ENCODE results near the gene DGKA.
A peak's percentile ranks its signal among the peaks of the same experiment; 100 is the strongest.

DGKA gene

GRCh38 chr12:55931780-55932550, 1.0 kb downstream of the DGKA start:
- DNase-seq, result peak in 2 of 6 experiments; percentile 20 to 45

GRCh38 chr12:55932551-55932910, 1.6 kb downstream of the DGKA start:
- peak in 5 of 6 experiments; percentile 23 to 68 (median 49) for DNase-seq

GRCh38 chr12:55933169-55933798, 2.3 kb downstream of the DGKA start:
- no peak for DNase-seq

- no peak for DNase-seq
Measured at GRCh38 chr12:55933799-55934742, 3.1 kb downstream of the DGKA start.

DNA sequence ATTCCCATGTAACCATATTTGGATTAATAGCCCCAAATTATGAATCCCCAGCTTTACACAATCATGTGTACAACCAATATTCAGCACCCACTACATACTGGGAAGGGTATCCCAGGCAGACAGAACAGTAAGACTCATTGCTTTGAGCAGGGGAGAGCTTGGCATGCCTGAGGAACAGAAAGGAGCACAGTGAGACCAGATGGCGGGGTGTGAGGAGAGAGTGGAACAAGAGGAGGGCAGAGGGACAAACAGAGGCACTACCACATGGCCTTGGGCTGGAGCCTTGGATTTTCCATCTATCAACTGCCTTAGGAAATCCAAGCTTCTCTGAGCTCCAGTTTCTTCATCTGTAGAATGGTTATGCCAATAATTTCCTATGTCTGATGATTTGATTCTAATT, 3.8 kb downstream of the DGKA start:
- no peak for DNase-seq

- peak in 4 of 6 experiments; percentile 12 to 36 (median 26) for DNase-seq
Measured at GRCh38 chr12:55935738-55936151, 4.8 kb downstream of the DGKA start.

DNA sequence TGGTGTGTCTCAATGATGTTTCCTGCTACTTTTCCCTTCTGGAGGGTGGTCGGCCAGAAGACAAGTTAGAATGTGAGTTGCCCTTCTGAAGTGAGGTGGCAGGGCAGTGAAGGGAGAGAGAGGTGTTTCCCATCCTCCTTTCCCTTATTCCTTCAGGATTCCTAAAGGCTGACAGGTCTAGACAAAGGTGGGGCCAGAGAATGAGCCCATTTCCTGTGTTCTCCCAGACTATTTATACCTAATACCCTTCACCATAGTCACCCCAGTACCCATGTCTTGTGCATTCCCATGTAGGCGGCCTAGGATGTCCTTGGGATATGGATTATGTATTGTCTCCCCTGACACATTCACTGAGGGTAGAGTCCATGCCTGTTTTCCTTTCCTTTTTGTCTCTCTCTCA, 7.0 kb downstream of the DGKA start:
- no peak for DNase-seq

DNA sequence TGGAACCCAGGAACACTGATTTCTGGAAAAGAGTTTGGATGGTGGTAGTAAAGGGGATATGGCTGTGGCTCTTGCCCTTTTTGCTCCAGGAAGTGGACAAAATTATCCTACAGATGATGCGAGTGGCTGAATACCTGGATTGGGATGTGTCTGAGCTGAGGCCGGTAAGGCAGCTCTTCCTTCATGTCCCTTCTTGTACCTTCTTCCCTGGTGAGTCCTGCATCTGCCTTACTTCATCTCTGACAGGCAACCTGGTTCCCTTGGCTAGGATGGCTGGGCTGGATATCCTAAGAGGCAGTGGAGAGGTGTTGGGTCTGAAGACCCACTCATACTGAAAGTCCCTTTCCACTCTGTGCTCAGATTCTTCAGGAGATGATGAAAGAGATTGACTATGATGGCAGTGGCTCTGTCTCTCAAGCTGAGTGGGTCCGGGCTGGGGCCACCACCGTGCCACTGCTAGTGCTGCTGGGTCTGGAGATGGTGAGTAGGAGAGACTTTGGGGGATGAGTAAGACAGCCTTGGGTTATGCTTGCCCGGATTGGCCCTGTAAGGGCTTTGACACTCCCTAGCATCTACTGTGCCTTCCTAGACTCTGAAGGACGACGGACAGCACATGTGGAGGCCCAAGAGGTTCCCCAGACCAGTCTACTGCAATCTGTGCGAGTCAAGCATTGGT, 8.0 kb downstream of the DGKA start:
- DNase-seq, result no peak

DNA sequence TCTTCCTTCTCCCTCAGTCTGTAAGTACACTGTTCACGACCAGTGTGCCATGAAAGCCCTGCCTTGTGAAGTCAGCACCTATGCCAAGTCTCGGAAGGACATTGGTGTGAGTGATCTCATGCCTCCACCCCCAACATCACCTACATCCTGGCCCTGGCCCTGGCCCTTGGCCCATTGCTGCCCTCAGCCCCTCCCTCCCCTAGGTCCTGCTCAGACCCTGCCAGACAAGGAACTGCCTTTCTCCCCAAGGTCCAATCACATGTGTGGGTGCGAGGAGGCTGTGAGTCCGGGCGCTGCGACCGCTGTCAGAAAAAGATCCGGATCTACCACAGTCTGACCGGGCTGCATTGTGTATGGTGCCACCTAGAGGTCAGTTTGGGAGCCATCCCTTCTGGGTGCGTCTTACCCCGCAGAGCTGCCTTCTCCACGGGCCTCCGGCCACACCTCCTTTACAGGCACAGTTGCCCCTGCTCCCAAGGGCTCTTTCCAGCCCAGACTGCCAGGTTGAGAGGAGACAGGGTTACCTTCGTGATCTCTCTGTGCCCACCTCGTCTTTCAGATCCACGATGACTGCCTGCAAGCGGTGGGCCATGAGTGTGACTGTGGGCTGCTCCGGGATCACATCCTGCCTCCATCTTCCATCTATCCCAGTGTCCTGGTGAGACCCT, 9.2 kb downstream of the DGKA start:
- DNase-seq, result peak; percentile 71 to 89 (median 78)

- no peak for DNase-seq
Measured at GRCh38 chr12:55942055-55942454, 11.1 kb downstream of the DGKA start.

GRCh38 chr12:55942577-55943136, 11.7 kb downstream of the DGKA start:
- no peak for DNase-seq

- no peak for DNase-seq
Measured at GRCh38 chr12:55946553-55946952, 15.6 kb downstream of the DGKA start.

DNA sequence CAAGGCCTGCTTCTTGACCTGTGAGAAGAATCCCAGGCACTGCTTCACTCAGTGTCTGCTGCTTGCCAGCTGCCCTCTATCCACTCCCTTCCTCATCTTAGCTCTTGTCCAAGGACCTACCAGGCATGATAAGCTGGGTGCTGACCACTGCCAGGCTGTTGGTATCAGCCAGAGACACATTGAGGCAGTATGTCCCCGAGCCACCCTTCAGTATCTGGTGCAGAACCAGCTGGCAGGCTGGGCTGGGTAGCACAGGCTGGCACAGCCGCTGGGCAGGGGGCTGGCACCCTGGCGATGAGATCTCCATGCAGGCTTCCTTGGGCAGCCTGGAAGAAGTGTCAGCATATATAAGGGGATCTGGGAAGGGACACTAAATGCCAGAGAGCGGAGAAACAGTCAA, 24.4 kb downstream of the DGKA start:
- peak in 1 of 6 experiments; percentile 47 for DNase-seq

- DNase-seq, result peak in 5 of 6 experiments; percentile 10 to 47 (median 29)
Measured at GRCh38 chr12:55955800-55956508, 25.0 kb downstream of the DGKA start.

GRCh38 chr12:55957106-55957859, 26.3 kb downstream of the DGKA start:
- DNase-seq, result peak in 1 of 6 experiments; percentile 19

DNA sequence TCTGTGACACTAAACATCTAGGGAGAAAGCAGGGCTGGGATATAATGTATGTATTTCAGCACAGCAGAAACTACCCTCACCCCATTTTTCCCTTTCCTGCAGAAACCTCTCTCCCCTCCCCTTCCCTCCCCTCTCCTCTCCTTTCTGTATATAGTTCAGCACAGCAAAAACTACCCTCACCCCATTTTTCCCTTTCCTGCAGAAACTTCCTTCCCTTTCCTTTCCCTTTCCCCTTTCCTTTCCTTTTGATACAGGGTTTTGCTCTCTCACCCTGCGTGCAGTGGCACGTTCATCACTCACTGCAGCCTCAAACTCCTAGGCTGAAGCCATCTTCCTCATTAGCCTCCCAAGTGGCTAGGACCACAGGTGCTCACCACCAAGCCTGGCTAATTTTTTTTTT, 32.8 kb downstream of the DGKA start:
- no peak for DNase-seq

DNA sequence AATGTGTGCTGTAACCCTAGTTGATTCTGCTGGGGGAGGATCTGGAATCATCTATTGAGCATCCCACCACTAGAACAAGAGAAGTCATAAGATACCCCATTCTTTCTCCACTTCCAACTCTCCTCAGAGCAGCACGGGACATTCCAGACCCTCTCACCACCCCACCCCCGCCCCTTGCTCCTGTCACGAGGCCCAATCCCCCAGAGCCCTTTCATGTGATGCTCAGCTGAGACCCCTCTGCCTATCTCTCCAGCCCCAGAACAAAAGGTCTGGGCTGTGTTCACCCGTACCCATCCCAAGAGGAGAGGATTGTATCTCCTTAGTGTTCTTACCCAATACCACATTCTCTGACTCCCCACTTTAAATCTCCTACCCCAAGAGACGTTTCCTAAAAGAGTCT, 34.3 kb downstream of the DGKA start:
- DNase-seq, result no peak

DNA sequence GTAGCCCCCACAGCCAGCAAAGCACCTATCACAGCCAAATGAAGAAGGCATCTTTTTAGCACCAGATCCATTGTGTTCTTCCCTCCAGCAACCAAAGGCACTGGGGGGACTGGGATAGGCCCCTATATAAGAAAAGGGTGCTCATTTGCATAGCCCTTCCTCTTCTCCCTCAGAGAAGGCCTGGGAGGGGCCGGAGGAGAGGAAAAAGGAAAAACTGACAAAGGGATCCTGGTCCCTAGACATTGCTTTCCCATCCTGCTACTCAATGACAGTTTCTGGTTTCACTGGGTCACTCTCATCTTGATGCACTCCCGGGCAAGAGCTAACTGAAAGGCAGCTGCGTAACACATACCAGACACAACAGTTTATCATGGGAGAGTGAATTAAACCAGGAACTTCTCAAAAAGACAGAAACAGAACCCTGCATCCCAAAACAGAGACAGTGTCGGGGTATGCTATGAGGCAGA, 35.0 kb downstream of the DGKA start, which contains the start of gene PMEL:
Gene PMEL, minus strand, starts transcription at position 102 of the 467 bp plus-strand sequence. Its CDS starts 31 bp downstream, at position 71.
- no peak for DNase-seq

DNA sequence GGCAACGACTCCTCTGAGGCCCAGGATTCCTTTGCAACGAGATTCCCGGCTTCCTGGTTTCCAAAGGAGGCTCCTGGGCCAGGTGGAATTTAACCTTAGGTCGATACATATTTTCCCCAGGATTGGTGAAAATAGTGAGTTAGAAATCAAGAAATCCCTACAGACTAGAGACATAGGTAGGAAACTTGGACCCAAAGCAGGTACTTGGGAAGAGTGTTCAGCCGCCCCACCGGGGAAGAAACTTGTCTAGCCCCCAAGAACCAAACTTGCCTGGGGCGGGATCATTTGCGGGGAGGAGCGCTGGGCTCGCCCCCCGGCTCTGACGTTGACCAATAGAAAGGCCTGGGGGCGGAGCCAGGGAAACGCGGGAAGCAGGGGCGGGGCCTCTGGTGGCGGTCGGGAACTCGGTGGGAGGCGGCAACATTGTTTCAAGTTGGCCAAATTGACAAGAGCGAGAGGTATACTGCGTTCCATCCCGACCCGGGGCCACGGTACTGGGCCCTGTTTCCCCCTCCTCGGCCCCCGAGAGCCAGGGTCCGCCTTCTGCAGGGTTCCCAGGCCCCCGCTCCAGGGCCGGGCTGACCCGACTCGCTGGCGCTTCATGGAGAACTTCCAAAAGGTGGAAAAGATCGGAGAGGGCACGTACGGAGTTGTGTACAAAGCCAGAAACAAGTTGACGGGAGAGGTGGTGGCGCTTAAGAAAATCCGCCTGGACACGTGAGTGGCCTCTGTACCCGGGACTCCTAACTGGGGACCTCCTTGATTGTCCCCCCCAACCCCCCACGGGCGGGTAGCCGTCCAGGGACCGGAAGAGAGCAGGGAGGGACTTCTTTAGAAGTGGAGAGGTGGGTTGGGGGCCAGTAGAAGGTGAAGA, 35.7 kb downstream of the DGKA start, which contains the start of gene CDK2:
Gene CDK2, plus strand, starts transcription at position 423 of the 874 bp plus-strand sequence. Its CDS starts 179 bp downstream, at position 602.
- peak; percentile 69 to 87 (median 78) for DNase-seq
